ENCODE results near the gene GPX1.
"Not testable (repeated sequence)": the region's sequence is repeated elsewhere in the genome, so short reads cannot be mapped to it uniquely, and the experiment has no call there.

GPX1 gene

GRCh38 chr3:49358217-49358883 is at the start of gene GPX1:
TSS of gene GPX1 (minus strand) at chr3:49358353. CDS start at chr3:49358278, 75 bp downstream.
- Histone ChIP-seq H3K36me3 (ENCODE audit: insufficient read depth, low read length) (peaks cover 31% of the 10 kb centered on the region), H3K9me3 (ENCODE audit: control insufficient read depth, insufficient read depth, low read length) (no peaks in the 10 kb centered on the region), H3K4me1 (ENCODE audit: insufficient read depth, low read length) (peaks cover 12% of the 10 kb centered on the region), H3K9ac (ENCODE audit: low read depth, low read length) (peak within 1 kb of the TSS; percentile 66)

- H3K9ac ChIP-seq (ENCODE audit: low read depth, low read length), result no peak overlapping the region
- no peaks in the 10 kb centered on the region for H3K9me3 ChIP-seq (ENCODE audit: control insufficient read depth, insufficient read depth, low read length)
- peaks cover 18% of the 10 kb centered on the region for H3K4me1 ChIP-seq (ENCODE audit: insufficient read depth, low read length)
- H3K36me3 ChIP-seq (ENCODE audit: insufficient read depth, low read length), result no peaks in the 10 kb centered on the region; the same call in 1 of the 2 replicates
Measured at GRCh38 chr3:49406571-49407565, 48.7 kb upstream of the GPX1 start.

DNA sequence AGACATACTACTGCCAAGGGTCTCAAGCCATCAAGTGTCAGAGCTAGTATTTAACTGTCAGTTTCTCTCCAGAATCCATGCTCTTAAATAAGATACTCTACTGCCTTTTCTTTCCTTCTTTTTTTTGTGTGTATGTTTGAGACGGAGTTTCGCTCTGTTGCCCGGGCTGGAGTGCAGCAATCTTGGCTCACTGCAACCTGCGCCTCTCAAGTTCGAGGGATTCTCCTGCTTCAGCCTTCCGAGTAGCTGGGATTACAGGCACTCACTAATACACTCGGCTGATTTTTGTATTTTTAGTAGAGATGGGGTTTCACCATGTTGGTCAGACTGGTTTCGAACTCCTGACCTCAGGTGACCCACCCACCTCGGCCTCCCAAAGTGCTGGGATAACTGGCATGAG is 47.4 kb upstream of the GPX1 start:
- not testable (repeated sequence) for H3K36me3 ChIP-seq (ENCODE audit: insufficient read depth, low read length); H3K9me3 ChIP-seq (ENCODE audit: control insufficient read depth, insufficient read depth, low read length); H3K9ac ChIP-seq (ENCODE audit: low read depth, low read length)
- H3K4me1 ChIP-seq (ENCODE audit: insufficient read depth, low read length), result peaks cover 28% of the 10 kb centered on the region

- no peaks in the 10 kb centered on the region for H3K9me3 ChIP-seq (ENCODE audit: control insufficient read depth, insufficient read depth, low read length)
- no peaks in the 10 kb centered on the region; the same call in 1 of the 2 replicates for H3K36me3 ChIP-seq (ENCODE audit: insufficient read depth, low read length)
- H3K9ac ChIP-seq (ENCODE audit: low read depth, low read length), result no peak overlapping the region
- H3K4me1 ChIP-seq (ENCODE audit: insufficient read depth, low read length), result peaks cover 22% of the 10 kb centered on the region
Measured at GRCh38 chr3:49403891-49404290, 45.7 kb upstream of the GPX1 start.

GRCh38 chr3:49401766-49402165 is 43.6 kb upstream of the GPX1 start:
- Histone ChIP-seq H3K9ac (ENCODE audit: low read depth, low read length) (no peak overlapping the region), H3K4me1 (ENCODE audit: insufficient read depth, low read length) (peaks cover 18% of the 10 kb centered on the region), H3K36me3 (ENCODE audit: insufficient read depth, low read length) (no peaks in the 10 kb centered on the region; the same call in 1 of the 2 replicates), H3K9me3 (ENCODE audit: control insufficient read depth, insufficient read depth, low read length) (no peaks in the 10 kb centered on the region)

- Histone ChIP-seq H3K4me1 (ENCODE audit: insufficient read depth, low read length) (peaks cover 10% of the 10 kb centered on the region), H3K36me3 (ENCODE audit: insufficient read depth, low read length) (no peaks in the 10 kb centered on the region), H3K9ac (ENCODE audit: low read depth, low read length) (no peak overlapping the region), H3K9me3 (ENCODE audit: control insufficient read depth, insufficient read depth, low read length) (no peaks in the 10 kb centered on the region)
Measured at GRCh38 chr3:49399461-49399860, 41.3 kb upstream of the GPX1 start.

DNA sequence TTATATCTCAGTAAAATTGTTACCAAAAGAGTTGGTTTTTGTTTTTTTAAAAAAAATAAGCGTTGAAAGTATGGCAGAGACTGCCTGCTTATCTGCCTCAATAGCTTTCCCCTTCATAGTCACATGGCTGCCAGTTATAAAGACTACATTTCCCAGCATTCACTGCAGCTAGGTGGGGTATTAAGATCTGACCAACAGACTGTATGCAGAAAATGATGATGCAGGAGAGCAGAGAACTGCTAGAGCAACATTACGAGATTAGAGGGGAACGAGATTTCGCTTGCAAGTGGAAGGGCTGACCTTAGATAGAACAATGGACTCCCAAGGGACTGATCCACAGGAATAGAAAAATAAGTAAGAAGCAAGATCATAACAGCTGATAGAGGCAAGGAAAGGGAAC is 39.3 kb upstream of the GPX1 start:
- H3K9me3 ChIP-seq (ENCODE audit: control insufficient read depth, insufficient read depth, low read length), result no peaks in the 10 kb centered on the region
- H3K9ac ChIP-seq (ENCODE audit: low read depth, low read length), result no peak overlapping the region
- H3K36me3 ChIP-seq (ENCODE audit: insufficient read depth, low read length), result no peaks in the 10 kb centered on the region
- H3K4me1 ChIP-seq (ENCODE audit: insufficient read depth, low read length), result peaks cover 10% of the 10 kb centered on the region

DNA sequence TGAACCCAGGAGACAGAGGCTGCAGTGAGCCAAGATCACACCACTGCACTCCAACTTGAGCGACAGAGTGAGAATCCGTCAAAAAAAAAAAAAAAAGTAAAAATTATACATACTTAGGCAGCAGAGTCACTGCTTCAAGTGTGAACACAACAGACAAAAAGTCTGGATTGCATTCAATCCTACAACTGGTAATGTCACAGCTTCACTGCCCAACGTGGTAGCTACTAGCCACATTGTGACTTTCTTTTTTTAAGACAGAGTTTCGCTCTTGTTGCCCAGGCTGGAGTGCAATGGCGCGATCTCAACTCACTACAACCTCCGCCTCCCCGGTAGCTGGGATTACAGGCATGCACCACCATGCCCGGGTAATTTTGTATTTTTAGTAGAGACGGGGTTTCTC is 33.2 kb upstream of the GPX1 start:
- H3K36me3 ChIP-seq (ENCODE audit: insufficient read depth, low read length); H3K9me3 ChIP-seq (ENCODE audit: control insufficient read depth, insufficient read depth, low read length); H3K4me1 ChIP-seq (ENCODE audit: insufficient read depth, low read length); H3K9ac ChIP-seq (ENCODE audit: low read depth, low read length): not testable (repeated sequence)

- H3K4me1 ChIP-seq (ENCODE audit: insufficient read depth, low read length), result no peaks in the 10 kb centered on the region
- no peak overlapping the region for H3K9ac ChIP-seq (ENCODE audit: low read depth, low read length)
- H3K36me3 ChIP-seq (ENCODE audit: insufficient read depth, low read length), result no peaks in the 10 kb centered on the region; the same call in 1 of the 2 replicates
- H3K9me3 ChIP-seq (ENCODE audit: control insufficient read depth, insufficient read depth, low read length), result no peaks in the 10 kb centered on the region
Measured at GRCh38 chr3:49389297-49389696, 31.1 kb upstream of the GPX1 start.

- Histone ChIP-seq H3K4me1 (ENCODE audit: insufficient read depth, low read length) (no peaks in the 10 kb centered on the region), H3K9ac (ENCODE audit: low read depth, low read length) (no peak overlapping the region), H3K36me3 (ENCODE audit: insufficient read depth, low read length) (no peaks in the 10 kb centered on the region; the same call in 1 of the 2 replicates), H3K9me3 (ENCODE audit: control insufficient read depth, insufficient read depth, low read length) (no peaks in the 10 kb centered on the region)
Measured at GRCh38 chr3:49388289-49388820, 30.2 kb upstream of the GPX1 start.

- Histone ChIP-seq H3K36me3 (ENCODE audit: insufficient read depth, low read length) (no peaks in the 10 kb centered on the region; the same call in 1 of the 2 replicates), H3K9ac (ENCODE audit: low read depth, low read length) (no peak overlapping the region)
Measured at GRCh38 chr3:49387721-49388120, 29.6 kb upstream of the GPX1 start.

GRCh38 chr3:49386056-49386756 is 28.1 kb upstream of the GPX1 start:
- H3K9ac ChIP-seq (ENCODE audit: low read depth, low read length), result no peak overlapping the region
- H3K36me3 ChIP-seq (ENCODE audit: insufficient read depth, low read length), result no peaks in the 10 kb centered on the region; the same call in 1 of the 2 replicates
- H3K4me1 ChIP-seq (ENCODE audit: insufficient read depth, low read length), result no peaks in the 10 kb centered on the region; the same call in 1 of the 2 replicates
- H3K9me3 ChIP-seq (ENCODE audit: control insufficient read depth, insufficient read depth, low read length), result no peaks in the 10 kb centered on the region

More at GRCh38 chr3:49387721-49388120, 29.6 kb upstream of the GPX1 start:
- no peaks in the 10 kb centered on the region for H3K9me3 ChIP-seq (ENCODE audit: control insufficient read depth, insufficient read depth, low read length)
- H3K4me1 ChIP-seq (ENCODE audit: insufficient read depth, low read length), result no peaks in the 10 kb centered on the region; the same call in 1 of the 2 replicates

- Histone ChIP-seq H3K9ac (ENCODE audit: low read depth, low read length) (no peak overlapping the region), H3K9me3 (ENCODE audit: control insufficient read depth, insufficient read depth, low read length) (no peaks in the 10 kb centered on the region), H3K4me1 (ENCODE audit: insufficient read depth, low read length) (no peaks in the 10 kb centered on the region; the same call in 1 of the 2 replicates), H3K36me3 (ENCODE audit: insufficient read depth, low read length) (no peaks in the 10 kb centered on the region; the same call in 1 of the 2 replicates)
Measured at GRCh38 chr3:49385617-49386016, 27.5 kb upstream of the GPX1 start.

DNA sequence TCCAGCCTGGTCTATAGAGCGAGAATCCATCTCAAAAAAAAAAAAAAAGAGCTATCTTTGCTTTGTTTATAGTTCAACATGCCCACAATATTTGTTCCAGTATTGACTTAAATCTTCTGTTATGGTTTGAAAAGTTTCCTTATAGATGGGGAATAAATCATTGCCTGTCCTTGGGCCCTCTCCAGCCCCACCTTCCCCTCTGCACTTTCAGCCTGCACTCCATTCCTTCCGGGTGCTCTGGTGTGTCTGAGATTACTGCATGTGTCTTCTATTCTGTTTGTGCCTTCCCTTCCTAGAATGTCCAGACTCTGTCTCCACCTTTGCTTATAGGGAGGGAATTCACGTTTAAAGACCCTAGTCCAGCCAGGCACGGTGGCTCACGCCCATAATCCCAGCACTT is 25.2 kb upstream of the GPX1 start:
- Histone ChIP-seq H3K9me3 (ENCODE audit: control insufficient read depth, insufficient read depth, low read length) (no peaks in the 10 kb centered on the region), H3K4me1 (ENCODE audit: insufficient read depth, low read length) (peaks cover 6% of the 10 kb centered on the region), H3K36me3 (ENCODE audit: insufficient read depth, low read length) (no peaks in the 10 kb centered on the region; the same call in 1 of the 2 replicates), H3K9ac (ENCODE audit: low read depth, low read length) (no peak overlapping the region)

Data from ES-I3 (cell line).